Keratinocyte (primary cell): Measurements from ENCODE around the gene FAM120AOS. TPM values are rescaled to one million over a fixed set of nuclear protein-coding genes. Genes with fewer than 3 reads are reported as not detected.

Experiments
- DNase-seq: peaks from one replicate; pipeline ENCODE4 v3.0.0-alpha.2; 2011; ENCODE audit warnings: low read depth, missing footprints, low spot score
- FAIRE-seq: peaks from 2 replicates; lab custom pipeline; 2011; peaks lifted over from hg19 to GRCh38; lab: Jason Lieb, UNC
- H2AFZ ChIP-seq: 2 replicates; pipeline ENCODE4 v1.6.0; 2012; ENCODE audit warnings: low read length, control low read depth, inconsistent platforms; ENCODE audit not compliant: control insufficient read depth
- H3K27ac ChIP-seq: 2 replicates; pipeline ENCODE4 v1.5.1; 2011; ENCODE audit warnings: low read length; ENCODE audit not compliant: control insufficient read depth, insufficient read depth
- H3K27me3 ChIP-seq: 3 replicates; pipeline ENCODE4 v1.6.0; 2011; ENCODE audit warnings: low read length; ENCODE audit not compliant: control insufficient read depth, insufficient read depth; ENCODE audit errors: extremely low read depth
- H3K36me3 ChIP-seq, 2 experiments: 2 replicates in 1 of 2; 3 replicates in 1 of 2; pipeline ENCODE4 v1.5.1; 2011; ENCODE audit warnings: low read length in 2 of 2, mild to moderate bottlenecking in 1 of 2; ENCODE audit not compliant: control insufficient read depth in 2 of 2, insufficient read depth in 2 of 2; ENCODE audit errors: extremely low read depth in 1 of 2
- H3K4me1 ChIP-seq: 3 replicates; pipeline ENCODE4 v1.5.1; 2011; ENCODE audit warnings: low read length; ENCODE audit not compliant: control insufficient read depth, insufficient read depth; ENCODE audit errors: extremely low read depth
- H3K4me2 ChIP-seq: 3 replicates; pipeline ENCODE4 v1.6.0; 2011; ENCODE audit warnings: low read depth, low read length; ENCODE audit not compliant: control insufficient read depth, insufficient read depth; ENCODE audit errors: extremely low read depth
- H3K4me3 ChIP-seq, 3 experiments: fragments of 200-600 bp in 1 of 3; sonication (generic) in 1 of 3; 2 replicates in 2 of 3; 3 replicates in 1 of 3; pipeline ENCODE4 v1.5.1; 2011 to 2016; ENCODE audit warnings: low read length in 3 of 3, mild to moderate bottlenecking in 3 of 3, control low read depth in 2 of 3, inconsistent platforms in 1 of 3, low read depth in 1 of 3, mixed read lengths in 1 of 3, mixed run types in 1 of 3, moderate library complexity in 1 of 3; ENCODE audit not compliant: control insufficient read depth in 2 of 3, insufficient read depth in 2 of 3; ENCODE audit errors: extremely low read depth in 1 of 3
- H3K79me2 ChIP-seq: 2 replicates; pipeline ENCODE4 v1.6.0; 2012; ENCODE audit warnings: low read length; ENCODE audit not compliant: control insufficient read depth, insufficient read depth
- H3K9ac ChIP-seq: 3 replicates; pipeline ENCODE4 v1.6.0; 2011; ENCODE audit warnings: low read length; ENCODE audit not compliant: control insufficient read depth, insufficient read depth; ENCODE audit errors: extremely low read depth
- H3K9me1 ChIP-seq: 3 replicates; pipeline ENCODE4 v1.6.0; 2011; ENCODE audit warnings: low read length; ENCODE audit not compliant: control insufficient read depth, insufficient read depth; ENCODE audit errors: extremely low read depth
- H3K9me3 ChIP-seq: 2 replicates; pipeline ENCODE4 v1.5.1; 2012; ENCODE audit warnings: low read depth, low read length; ENCODE audit not compliant: control insufficient read depth
- H4K20me1 ChIP-seq: 3 replicates; pipeline ENCODE4 v1.6.0; 2011; ENCODE audit warnings: low read length; ENCODE audit not compliant: control insufficient read depth, insufficient read depth; ENCODE audit errors: extremely low read depth
- EZH2 ChIP-seq: IDR thresholded peaks from one replicate; pipeline ENCODE4 v1.6.1; 2012; ENCODE audit warnings: inconsistent platforms, mild to moderate bottlenecking, low read length, moderate library complexity
- dilution Hi-C: fragments of 300-500 bp; cut with MboI; formaldehyde crosslinking; loops from one replicate; pipeline ENCODE4 v1.7.0; 2020; ENCODE audit warnings: low sequenced_read_pairs; ENCODE audit not compliant: extremely low pct_ligation_motif_present
- polyA plus RNA-seq, 5 experiments: library from polyadenylated mRNA; depleted of rRNA in 3 of 5; stranded (reverse) in 3 of 5; stranded (forward) in 1 of 5; unstranded in 1 of 5; fragments of >200 nt; gene quantifications; 1 replicate in 1 of 5; 2 replicates in 3 of 5; 3 replicates in 1 of 5; pipeline versions ENCODE4 v1.2.1 to v1.2.3, GENCODE V29; 2011 to 2012; ENCODE audit warnings: missing spikeins in 2 of 5, low read depth in 1 of 5, low replicate concordance in 1 of 5
- TF ChIP-seq, protein P1 (sequence below), 3 experiments: IDR thresholded peaks in 1 of 3; conservative IDR thresholded peaks in 1 of 3; optimal IDR thresholded peaks in 1 of 3; 2 replicates in 2 of 3; 3 replicates in 1 of 3; pipeline versions ENCODE3 to v1.5.1; 2011; ENCODE audit warnings: low read length in 3 of 3, mild to moderate bottlenecking in 3 of 3, moderate library complexity in 2 of 3, control low read depth in 1 of 3, inconsistent platforms in 1 of 3; ENCODE audit not compliant: insufficient read depth in 2 of 3; ENCODE audit errors: extremely low read depth in 1 of 3

The FAM120AOS gene
- polyA plus RNA-seq, 1 donor (not counting 4 experiments of a cell fraction or from before 2014, with no cell fraction given), result 18.6 TPM

DNA sequence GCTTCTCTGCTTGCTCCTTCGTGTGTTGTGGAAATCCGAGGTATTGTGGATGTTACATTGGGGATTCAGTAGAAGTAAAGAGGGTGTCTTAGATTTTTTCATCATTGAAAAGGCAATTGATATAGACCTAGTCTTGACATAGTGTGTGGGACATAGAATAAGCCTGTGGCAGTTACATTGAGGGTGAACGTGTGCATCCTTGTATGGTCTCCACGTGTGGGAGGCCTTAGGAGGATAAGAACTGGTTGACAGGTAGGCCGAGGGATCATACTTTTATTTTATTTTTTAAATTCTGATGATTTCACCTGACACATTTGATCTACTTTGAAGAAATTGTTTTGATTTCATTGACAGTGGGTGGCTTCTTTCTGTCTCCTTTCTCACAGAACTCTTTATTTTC is 17.0 kb upstream of the FAM120AOS start:
- DNase-seq (no peak), FAIRE-seq (no peak)
- peaks cover 3% of the 10 kb centered on the region for H3K9me1 ChIP-seq
- dilution Hi-C loops, result no loop called here
- H3K27me3 ChIP-seq, result no peaks in the 10 kb centered on the region
- H3K9me3 ChIP-seq, result no peaks in the 10 kb centered on the region
- H3K4me1 ChIP-seq, result peaks cover 33% of the 10 kb centered on the region
- no peak for TF ChIP-seq EZH2
- TF ChIP-seq, protein P1, sequence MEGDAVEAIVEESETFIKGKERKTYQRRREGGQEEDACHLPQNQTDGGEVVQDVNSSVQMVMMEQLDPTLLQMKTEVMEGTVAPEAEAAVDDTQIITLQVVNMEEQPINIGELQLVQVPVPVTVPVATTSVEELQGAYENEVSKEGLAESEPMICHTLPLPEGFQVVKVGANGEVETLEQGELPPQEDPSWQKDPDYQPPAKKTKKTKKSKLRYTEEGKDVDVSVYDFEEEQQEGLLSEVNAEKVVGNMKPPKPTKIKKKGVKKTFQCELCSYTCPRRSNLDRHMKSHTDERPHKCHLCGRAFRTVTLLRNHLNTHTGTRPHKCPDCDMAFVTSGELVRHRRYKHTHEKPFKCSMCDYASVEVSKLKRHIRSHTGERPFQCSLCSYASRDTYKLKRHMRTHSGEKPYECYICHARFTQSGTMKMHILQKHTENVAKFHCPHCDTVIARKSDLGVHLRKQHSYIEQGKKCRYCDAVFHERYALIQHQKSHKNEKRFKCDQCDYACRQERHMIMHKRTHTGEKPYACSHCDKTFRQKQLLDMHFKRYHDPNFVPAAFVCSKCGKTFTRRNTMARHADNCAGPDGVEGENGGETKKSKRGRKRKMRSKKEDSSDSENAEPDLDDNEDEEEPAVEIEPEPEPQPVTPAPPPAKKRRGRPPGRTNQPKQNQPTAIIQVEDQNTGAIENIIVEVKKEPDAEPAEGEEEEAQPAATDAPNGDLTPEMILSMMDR (optimal IDR thresholded peaks at IDR 0.05 in 1 of 3, IDR thresholded peaks at IDR 0.05 in 1 of 3, conservative IDR thresholded peaks at IDR 0.05 in 1 of 3; ENCODE audit: extremely low read depth in 1 of 3, insufficient read depth in 2 of 3, low read length in 3 of 3), result no peak
- H3K9ac ChIP-seq, result no peak overlapping the region
- H3K27ac ChIP-seq, result no peak overlapping the region
- no peak overlapping the region for H3K4me2 ChIP-seq
- peaks cover 17% of the 10 kb centered on the region for H4K20me1 ChIP-seq
- peaks cover 0 to 2% of the 10 kb centered on the region in 2 experiments for H3K36me3 ChIP-seq
- H3K4me3 ChIP-seq, result no peak overlapping the region
- H3K79me2 ChIP-seq, result peaks cover 85% of the 10 kb centered on the region
- H2AFZ ChIP-seq, result no peak overlapping the region

DNA sequence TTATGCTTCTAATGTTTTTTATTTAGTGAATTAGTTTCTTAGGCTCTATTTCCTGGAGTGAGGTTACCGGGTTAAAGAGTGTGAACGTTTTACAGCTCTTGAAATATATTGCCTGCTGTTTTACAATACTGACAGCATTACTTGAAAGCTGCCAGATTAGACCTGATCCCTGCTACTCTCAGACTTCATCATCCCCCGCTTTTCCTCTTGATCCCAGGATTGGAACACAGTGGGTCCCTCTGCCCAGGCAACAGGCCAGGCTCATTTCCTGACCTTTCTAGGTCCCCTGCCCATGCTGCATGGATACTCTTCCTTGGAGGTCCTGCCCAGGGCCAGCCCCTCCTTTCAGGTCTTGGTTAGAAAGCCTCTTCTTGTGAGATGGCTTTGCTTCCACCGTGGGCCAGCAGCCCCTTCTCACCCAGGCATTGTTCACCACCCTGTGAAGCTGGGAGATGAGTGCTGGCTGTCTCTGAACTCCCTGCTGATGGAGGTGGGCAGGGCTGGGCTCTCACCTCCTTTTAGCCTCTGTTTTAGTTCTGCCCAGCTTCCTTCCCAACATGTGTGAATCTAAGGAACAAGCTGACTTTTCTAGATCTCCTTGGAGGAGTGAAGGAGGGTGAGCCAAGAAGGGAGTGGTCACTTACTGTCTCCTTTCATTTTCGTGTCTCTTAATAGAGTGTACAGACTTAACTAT is 15.5 kb upstream of the FAM120AOS start:
- H2AFZ ChIP-seq, result no peak overlapping the region
- no peaks in the 10 kb centered on the region for H3K9me3 ChIP-seq
- no peak overlapping the region for H3K4me3 ChIP-seq
- peaks cover 3% of the 10 kb centered on the region for H3K9me1 ChIP-seq
- no peak for DNase-seq
- dilution Hi-C loops, result no loop called here
- H3K27me3 ChIP-seq, result no peaks in the 10 kb centered on the region
- peaks cover 21% of the 10 kb centered on the region for H4K20me1 ChIP-seq
- peaks cover 33% of the 10 kb centered on the region for H3K4me1 ChIP-seq
- peak overlapping the region; percentile 22 for H3K9ac ChIP-seq
- no peak for TF ChIP-seq EZH2
- TF ChIP-seq, protein P1 (optimal IDR thresholded peaks at IDR 0.05 in 1 of 3, IDR thresholded peaks at IDR 0.05 in 1 of 3, conservative IDR thresholded peaks at IDR 0.05 in 1 of 3; ENCODE audit: extremely low read depth in 1 of 3, insufficient read depth in 2 of 3, low read length in 3 of 3), result no peak
- peaks cover 87% of the 10 kb centered on the region for H3K79me2 ChIP-seq
- peaks cover 0 to 2% of the 10 kb centered on the region in 2 experiments for H3K36me3 ChIP-seq
- no peak for FAIRE-seq
- H3K27ac ChIP-seq, result peak overlapping the region; percentile 11
- peak overlapping the region; percentile 9 for H3K4me2 ChIP-seq
